ENCODE measurements around the gene CASP7. TPM values are rescaled to one million over a fixed set of nuclear protein-coding genes. Genes with fewer than 3 reads are reported as not detected.

Gene CASP7
- total RNA-seq, 1 donor from 2014 or later: 32.5 TPM

GRCh38 chr10:113666682-113667252 lies 12.9 kb upstream of the CASP7 start:
- Histone ChIP-seq H3K27ac (no peak overlapping the region), H3K4me3 (no peak overlapping the region), H3K36me3 (no peaks in the 10 kb centered on the region), H3K9me3 (no peaks in the 10 kb centered on the region), H3K27me3 (no peaks in the 10 kb centered on the region), H3K4me1 (no peaks in the 10 kb centered on the region)
- DNase-seq (no peak), ATAC-seq (no peak)
- no peak for TF ChIP-seq CTCF (IDR thresholded peaks at IDR 0.05)
- intact Hi-C loops (cut with DNase I): no loop called here

GRCh38 chr10:113680190-113681111 lies 739 bp downstream of the CASP7 start:
- Histone ChIP-seq H3K27me3 (no peaks in the 10 kb centered on the region), H3K4me1 (peaks cover 15% of the 10 kb centered on the region)
- intact Hi-C loops (cut with DNase I): no loop called here

GRCh38 chr10:113681533-113682470 lies 2.1 kb downstream of the CASP7 start:
- no peak for ATAC-seq
- no peak overlapping the region for H3K27ac ChIP-seq
- intact Hi-C loops (cut with DNase I): no loop called here

More at GRCh38 chr10:113680190-113681111, 739 bp downstream of the CASP7 start:
- ATAC-seq (peak; percentile 50), DNase-seq (peak; percentile 71)
- H3K27ac ChIP-seq: peak overlapping the region; percentile 99
- TF ChIP-seq CTCF (IDR thresholded peaks at IDR 0.05): no peak
- peak overlapping the region; percentile 88 for H3K4me3 ChIP-seq
- H3K9me3 ChIP-seq: no peaks in the 10 kb centered on the region
- H3K36me3 ChIP-seq: no peaks in the 10 kb centered on the region

GRCh38 chr10:113683300-113683699 lies 3.6 kb downstream of the CASP7 start:
- Histone ChIP-seq H3K27me3 (no peaks in the 10 kb centered on the region), H3K4me1 (peaks cover 15% of the 10 kb centered on the region), H3K27ac (no peak overlapping the region), H3K4me3 (no peak overlapping the region), H3K9me3 (peaks cover 13% of the 10 kb centered on the region), H3K36me3 (no peaks in the 10 kb centered on the region)
- intact Hi-C loops (cut with DNase I): no loop called here
- ATAC-seq (no peak), DNase-seq (no peak)
- TF ChIP-seq CTCF (IDR thresholded peaks at IDR 0.05): no peak

More at GRCh38 chr10:113681533-113682470, 2.1 kb downstream of the CASP7 start:
- Histone ChIP-seq H3K9me3 (peaks cover 5% of the 10 kb centered on the region), H3K4me1 (peaks cover 15% of the 10 kb centered on the region), H3K27me3 (no peaks in the 10 kb centered on the region), H3K4me3 (no peak overlapping the region), H3K36me3 (no peaks in the 10 kb centered on the region)
- no peak for DNase-seq
- no peak for TF ChIP-seq CTCF (IDR thresholded peaks at IDR 0.05)

- no peak for DNase-seq
- Histone ChIP-seq H3K27me3 (no peaks in the 10 kb centered on the region), H3K27ac (no peak overlapping the region), H3K4me3 (no peak overlapping the region), H3K9me3 (peaks cover 13% of the 10 kb centered on the region), H3K4me1 (peaks cover 11% of the 10 kb centered on the region), H3K36me3 (no peaks in the 10 kb centered on the region)
- ATAC-seq: no peak
- TF ChIP-seq CTCF (IDR thresholded peaks at IDR 0.05): no peak
- intact Hi-C loops (cut with DNase I): no loop called here
These were observed 6.3 kb downstream of the CASP7 start for GRCh38 chr10:113686028-113686427.
